GM12878 (cell line): Measurements from ENCODE around the gene CAPN9. TPM values are rescaled to one million over a fixed set of nuclear protein-coding genes. Genes with fewer than 3 reads are reported as not detected.

Experiments used
- ATAC-seq: fragments of 200-7000 bp; cut with Tn5 transposase; 3 replicates; pipeline ENCODE4 v1.9.1; 2020; ENCODE audit warnings: mild to moderate bottlenecking, moderate library complexity
- BruUV-seq: library from RNA; stranded (reverse); fragments of 400-500 nt; replicated peaks from 2 replicates; lab custom pipeline; 2021; lab: Mats Ljungman, UMichigan
- CTCF ChIA-PET: fragments of 300-600 bp; sonication (Branson Sonifier 250); formaldehyde crosslinking; extraction: SDS; loops from one replicate; lab custom pipeline; 2021; ENCODE audit warnings: inconsistent platforms; lab: Yijun Ruan, JAX
- POLR2A ChIA-PET: fragments of 350-600 bp; formaldehyde crosslinking; extraction: SDS; loops from one replicate; lab custom pipeline; 2021; ENCODE audit warnings: inconsistent platforms; lab: Charles Lee
- RAD21 ChIA-PET: fragments of 300-600 bp; sonication (Branson Sonifier 250); formaldehyde crosslinking; loops from one replicate; lab custom pipeline; 2023; ENCODE audit warnings: antibody characterized with exemption; ENCODE audit not compliant: unreplicated experiment; lab: Charles Lee
- SMC1A ChIA-PET: fragments of 300-600 bp; sonication (Branson Sonifier 250); formaldehyde crosslinking; loops from one replicate; lab custom pipeline; 2023; ENCODE audit not compliant: unreplicated experiment, uncharacterized antibody; lab: Charles Lee
- DNase-seq: peaks from one replicate; pipeline ENCODE4 v3.0.0-alpha.2; 2011; ENCODE audit warnings: low read depth, low spot score
- FAIRE-seq: peaks from 3 replicates; lab custom pipeline; 2011; peaks lifted over from hg19 to GRCh38; lab: Jason Lieb, UNC
- H2AFZ ChIP-seq: 2 replicates; pipeline ENCODE4 v1.6.0; 2011; ENCODE audit warnings: low read depth, low read length, control low read depth; ENCODE audit not compliant: control insufficient read depth
- H3K27ac ChIP-seq: 2 replicates; pipeline ENCODE4 v1.5.1; 2011; ENCODE audit warnings: control low read depth; ENCODE audit not compliant: control insufficient read depth, insufficient read depth
- H3K27me3 ChIP-seq, 2 experiments: replicated peaks in 1 of 2; 2 replicates each; pipeline versions ENCODE4 v1.6.0 to v1.6.1; 2011; ENCODE audit warnings: low read length in 1 of 2; ENCODE audit not compliant: control insufficient read depth in 2 of 2, insufficient read depth in 2 of 2
- H3K36me3 ChIP-seq, 2 experiments: 2 replicates each; pipeline ENCODE4 v1.5.1; 2011; ENCODE audit warnings: low read length in 1 of 2; ENCODE audit not compliant: control insufficient read depth in 2 of 2, insufficient read depth in 2 of 2
- H3K4me1 ChIP-seq: 2 replicates; pipeline ENCODE4 v1.6.1; 2011; ENCODE audit warnings: mild to moderate bottlenecking, low read length, moderate library complexity, mixed read lengths; ENCODE audit not compliant: control insufficient read depth, insufficient read depth
- H3K4me2 ChIP-seq: 2 replicates; pipeline ENCODE4 v1.6.0; 2011; ENCODE audit warnings: control low read depth; ENCODE audit not compliant: control insufficient read depth, insufficient read depth
- H3K4me3 ChIP-seq: fragments of 200-600 bp; sonication (generic); 2 replicates; pipeline ENCODE4 v1.5.1; 2016
- H3K79me2 ChIP-seq: 2 replicates; pipeline ENCODE4 v1.6.0; 2011; ENCODE audit warnings: low read length; ENCODE audit not compliant: control insufficient read depth, insufficient read depth
- H3K9ac ChIP-seq: 2 replicates; pipeline ENCODE4 v1.8.0; 2011; ENCODE audit warnings: low read length, control low read depth, mixed read lengths; ENCODE audit not compliant: control insufficient read depth, insufficient read depth
- H3K9me3 ChIP-seq: replicated peaks from 3 replicates; pipeline ENCODE4 v1.5.1; 2011; ENCODE audit warnings: mild to moderate bottlenecking, low read length; ENCODE audit not compliant: control insufficient read depth, insufficient read depth
- H4K20me1 ChIP-seq: 2 replicates; pipeline ENCODE4 v1.6.0; 2011; ENCODE audit not compliant: control insufficient read depth, insufficient read depth
- BCLAF1 ChIP-seq: fragments of 450-650 bp; IDR thresholded peaks from 2 replicates; pipeline ENCODE4 v1.6.1; 2017; ENCODE audit warnings: antibody characterized with exemption, mild to moderate bottlenecking, moderate library complexity
- CBFB ChIP-seq: IDR thresholded peaks from 2 replicates; pipeline ENCODE4 v1.6.1; 2016; ENCODE audit warnings: antibody characterized with exemption, low read depth
- CHD4 ChIP-seq: fragments of 200-600 bp; sonication (generic); IDR thresholded peaks from 2 replicates; pipeline ENCODE4 v1.6.1; 2016; ENCODE audit warnings: mild to moderate bottlenecking
- CREB1 ChIP-seq: IDR thresholded peaks from 2 replicates; pipeline ENCODE4 v1.6.1; 2012; ENCODE audit warnings: low read depth, mild to moderate bottlenecking, inconsistent platforms
- HDGF ChIP-seq: fragments of 450-650 bp; IDR thresholded peaks from 2 replicates; pipeline ENCODE4 v1.6.1; 2016; ENCODE audit warnings: antibody characterized with exemption
- KDM1A ChIP-seq: fragments of 200-600 bp; sonication (generic); IDR thresholded peaks from 2 replicates; pipeline ENCODE4 v1.6.1; 2016; ENCODE audit warnings: borderline replicate concordance
- MLLT1 ChIP-seq: fragments of 450-650 bp; IDR thresholded peaks from 2 replicates; pipeline ENCODE4 v1.6.1; 2016; ENCODE audit warnings: mild to moderate bottlenecking
- MXI1 ChIP-seq: fragments of 150-350 bp; IDR thresholded peaks from 2 replicates; pipeline ENCODE4 v1.6.1; 2011; ENCODE audit warnings: low read depth, mild to moderate bottlenecking, inconsistent platforms, low read length, improper control_type of control experiment
- PML ChIP-seq: IDR thresholded peaks from 2 replicates; pipeline ENCODE4 v1.6.1; 2012; ENCODE audit warnings: low read length, inconsistent platforms
- RELA ChIP-seq: fragments of 450-650 bp; IDR thresholded peaks from 2 replicates; pipeline ENCODE4 v1.8.0; 2014; ENCODE audit warnings: borderline replicate concordance; ENCODE audit not compliant: partially characterized antibody
- SIN3A ChIP-seq: IDR thresholded peaks from 2 replicates; pipeline ENCODE4 v1.6.1; 2012; ENCODE audit warnings: low read depth, low read length, improper control_type of control experiment
- SREBF1 ChIP-seq: IDR thresholded peaks from 2 replicates; pipeline ENCODE4 v1.6.1; 2012; ENCODE audit warnings: mild to moderate bottlenecking, low read length
- TARDBP ChIP-seq: IDR thresholded peaks from 2 replicates; pipeline ENCODE4 v1.6.1; 2016; ENCODE audit warnings: borderline replicate concordance
- TBL1XR1 ChIP-seq: IDR thresholded peaks from 2 replicates; pipeline ENCODE4 v1.6.1; 2012; ENCODE audit warnings: low read depth, low read length, improper control_type of control experiment
- WGBS: methylation state at CpG from one replicate; pipeline ENCODE4 v1.1.6; 2016; ENCODE audit warnings: low lambda C conversion rate; ENCODE audit not compliant: insufficient replicate concordance, insufficient coverage; ENCODE audit errors: missing lambda C conversion rate; 5-methylcytosine and 5-hydroxymethylcytosine counted together
- in situ Hi-C: fragments of 300-500 bp; cut with MboI; formaldehyde crosslinking; loops from 9 replicates; pipeline ENCODE4 v1.14.3; 2018; ENCODE audit warnings: mixed read lengths
- intact Hi-C: fragments of 100-400 bp; cut with micrococcal nuclease; formaldehyde crosslinking; loops from one replicate; pipeline ENCODE4 v1.14.2; 2022; ENCODE audit not compliant: unreplicated experiment
- polyA plus RNA-seq, 11 experiments: library from polyadenylated mRNA; depleted of rRNA in 4 of 11; unstranded in 6 of 11; stranded (reverse) in 5 of 11; fragments of >200 nt; fragmentation: Nextera tagmentation in 4 of 11; fragmentation: Illumina TruSeq in 1 of 11; extraction: Ambion mirVana in 4 of 11; extraction: Trizol in 1 of 11; gene quantifications; 1 replicate in 1 of 11; 2 replicates in 10 of 11; pipeline versions ENCODE4 v1.2.1 to v1.2.3, GENCODE V29; 2011 to 2016; ENCODE audit warnings: inconsistent platforms in 2 of 11, missing spikeins in 2 of 11, low read depth in 1 of 11
- total RNA-seq, 4 experiments: library from RNA; depleted of rRNA in 3 of 4; stranded (reverse); fragments of >200 nt in 3 of 4; fragmentation: Illumina TruSeq in 1 of 4; extraction: Trizol in 1 of 4; gene quantifications; 2 replicates each; pipeline versions ENCODE4 v1.2.1 to v1.2.3, GENCODE V29; 2013 to 2021
- TF ChIP-seq, protein P1 (sequence below): fragments of 450-650 bp; IDR thresholded peaks from 2 replicates; pipeline ENCODE4 v1.6.1; 2018; ENCODE audit warnings: borderline replicate concordance, mild to moderate bottlenecking; ENCODE audit not compliant: partially characterized antibody
- TF ChIP-seq, protein P2 (sequence below): fragments of 450-650 bp; IDR thresholded peaks from 2 replicates; pipeline ENCODE4 v1.6.1; 2017; ENCODE audit warnings: mild to moderate bottlenecking

CAPN9 gene
- total and polyA plus RNA-seq, 10 of the 15 experiments (the other 5 are each of a cell fraction or from before 2014, with no cell fraction given): not detected

GRCh38 chr1:230806552-230806951 lies 59.4 kb downstream of the CAPN9 start (continued):
- no peak for TF ChIP-seq BCLAF1
- TF ChIP-seq CREB1: no peak
- TF ChIP-seq PML: no peak

DNA sequence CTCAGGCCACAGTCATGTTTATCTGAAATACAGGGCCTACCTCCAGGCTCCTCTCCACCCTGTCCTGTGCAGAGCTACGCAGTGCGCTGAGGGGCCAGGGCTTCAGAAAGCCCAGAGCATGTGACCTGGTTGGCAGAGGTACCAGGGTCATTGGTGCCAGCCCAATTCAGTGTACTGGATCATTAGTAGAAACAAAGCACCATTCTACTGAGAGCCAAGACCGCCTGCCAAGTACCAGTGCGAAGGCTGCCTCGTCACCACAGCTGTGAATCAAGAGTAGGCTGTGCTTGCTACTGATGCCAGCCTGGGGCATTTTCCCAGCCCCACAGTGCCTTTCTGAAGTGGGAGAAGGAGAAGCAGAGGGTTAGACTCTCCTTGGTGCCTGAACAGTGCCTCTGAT lies 59.8 kb downstream of the CAPN9 start:
- Histone ChIP-seq H4K20me1 (no peaks in the 10 kb centered on the region), H3K79me2 (no peaks in the 10 kb centered on the region), H2AFZ (no peak overlapping the region), H3K27ac (no peak overlapping the region), H3K4me3 (no peak overlapping the region), H3K9me3 (no peaks in the 10 kb centered on the region), H3K36me3 (no peaks in the 10 kb centered on the region), H3K4me2 (no peak overlapping the region), H3K4me1 (no peaks in the 10 kb centered on the region), H3K27me3 (no peaks in the 10 kb centered on the region), H3K9ac (no peak overlapping the region)
- RAD21 ChIA-PET: no interaction called here
- BruUV-seq: no TSS peak
- DNase-seq (no peak), FAIRE-seq (no peak), ATAC-seq (no peak)
- WGBS: 59% methylated on average over 5 of the region's 5 CpGs
- POLR2A ChIA-PET: no interaction called here
- in situ Hi-C loops: no loop called here
- CTCF ChIA-PET: interaction anchor here (1.8 kb wide), 1 partner anchor 25 kb away, joined by 3 read pairs; no protein-coding TSS in a partner anchor
- SMC1A ChIA-PET: interaction anchor here (0.5 kb wide), 1 partner anchor 31 kb away, joined by 3 read pairs; no protein-coding TSS in a partner anchor
- intact Hi-C loops: no loop called here
- TF ChIP-seq MLLT1 (no peak), TARDBP (no peak), RELA (no peak), HDGF (no peak), SIN3A (no peak), SREBF1 (no peak), MXI1 (no peak), CHD4 (no peak), TBL1XR1 (no peak), CBFB (no peak), CREB1 (no peak), KDM1A (no peak)
- TF ChIP-seq, protein P1, sequence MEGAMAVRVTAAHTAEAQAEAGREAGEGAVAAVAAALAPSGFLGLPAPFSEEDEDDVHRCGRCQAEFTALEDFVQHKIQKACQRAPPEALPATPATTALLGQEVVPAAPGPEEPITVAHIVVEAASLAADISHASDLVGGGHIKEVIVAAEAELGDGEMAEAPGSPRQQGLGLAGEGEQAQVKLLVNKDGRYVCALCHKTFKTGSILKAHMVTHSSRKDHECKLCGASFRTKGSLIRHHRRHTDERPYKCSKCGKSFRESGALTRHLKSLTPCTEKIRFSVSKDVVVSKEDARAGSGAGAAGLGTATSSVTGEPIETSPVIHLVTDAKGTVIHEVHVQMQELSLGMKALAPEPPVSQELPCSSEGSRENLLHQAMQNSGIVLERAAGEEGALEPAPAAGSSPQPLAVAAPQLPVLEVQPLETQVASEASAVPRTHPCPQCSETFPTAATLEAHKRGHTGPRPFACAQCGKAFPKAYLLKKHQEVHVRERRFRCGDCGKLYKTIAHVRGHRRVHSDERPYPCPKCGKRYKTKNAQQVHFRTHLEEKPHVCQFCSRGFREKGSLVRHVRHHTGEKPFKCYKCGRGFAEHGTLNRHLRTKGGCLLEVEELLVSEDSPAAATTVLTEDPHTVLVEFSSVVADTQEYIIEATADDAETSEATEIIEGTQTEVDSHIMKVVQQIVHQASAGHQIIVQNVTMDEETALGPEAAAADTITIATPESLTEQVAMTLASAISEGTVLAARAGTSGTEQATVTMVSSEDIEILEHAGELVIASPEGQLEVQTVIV: no peak
- TF ChIP-seq, protein P2, sequence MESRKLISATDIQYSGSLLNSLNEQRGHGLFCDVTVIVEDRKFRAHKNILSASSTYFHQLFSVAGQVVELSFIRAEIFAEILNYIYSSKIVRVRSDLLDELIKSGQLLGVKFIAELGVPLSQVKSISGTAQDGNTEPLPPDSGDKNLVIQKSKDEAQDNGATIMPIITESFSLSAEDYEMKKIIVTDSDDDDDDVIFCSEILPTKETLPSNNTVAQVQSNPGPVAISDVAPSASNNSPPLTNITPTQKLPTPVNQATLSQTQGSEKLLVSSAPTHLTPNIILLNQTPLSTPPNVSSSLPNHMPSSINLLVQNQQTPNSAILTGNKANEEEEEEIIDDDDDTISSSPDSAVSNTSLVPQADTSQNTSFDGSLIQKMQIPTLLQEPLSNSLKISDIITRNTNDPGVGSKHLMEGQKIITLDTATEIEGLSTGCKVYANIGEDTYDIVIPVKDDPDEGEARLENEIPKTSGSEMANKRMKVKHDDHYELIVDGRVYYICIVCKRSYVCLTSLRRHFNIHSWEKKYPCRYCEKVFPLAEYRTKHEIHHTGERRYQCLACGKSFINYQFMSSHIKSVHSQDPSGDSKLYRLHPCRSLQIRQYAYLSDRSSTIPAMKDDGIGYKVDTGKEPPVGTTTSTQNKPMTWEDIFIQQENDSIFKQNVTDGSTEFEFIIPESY: no peak
